Neutrophil (primary cell): ENCODE data around the gene SMYD3.

Source experiments
- H3K27ac ChIP-seq: fragments of 200-600 bp; sonication (generic); 2 replicates; pipeline ENCODE4 v1.5.1; 2016; ENCODE audit warnings: mild to moderate bottlenecking, moderate library complexity
- H3K27me3 ChIP-seq: fragments of 200-600 bp; sonication (generic); 2 replicates; pipeline ENCODE4 v1.6.0; 2016; ENCODE audit warnings: mild to moderate bottlenecking
- H3K36me3 ChIP-seq: fragments of 200-600 bp; sonication (generic); 2 replicates; pipeline ENCODE4 v1.5.1; 2017
- H3K4me1 ChIP-seq, 2 experiments: fragments of 200-600 bp in 1 of 2; sonication (generic) in 1 of 2; 1 replicate in 1 of 2; 2 replicates in 1 of 2; pipeline versions ENCODE4 v1.5.1 to v1.6.1; 2013 to 2016; ENCODE audit warnings: low read depth in 1 of 2, low read length in 1 of 2, mild to moderate bottlenecking in 1 of 2, moderate library complexity in 1 of 2; ENCODE audit not compliant: control insufficient read depth in 1 of 2, insufficient read depth in 1 of 2
- H3K4me3 ChIP-seq, 2 experiments: fragments of 200-600 bp in 1 of 2; sonication (generic) in 1 of 2; 1 replicate in 1 of 2; 2 replicates in 1 of 2; pipeline ENCODE4 v1.5.1; 2013 to 2016; ENCODE audit warnings: low read depth in 1 of 2, low read length in 1 of 2, mild to moderate bottlenecking in 1 of 2, moderate library complexity in 1 of 2
- H3K9me3 ChIP-seq: fragments of 200-600 bp; sonication (generic); 2 replicates; pipeline ENCODE4 v1.5.1; 2016
- TF ChIP-seq, protein P1 (sequence below): fragments of 200-600 bp; sonication (generic); IDR thresholded peaks from 2 replicates; pipeline ENCODE4 v1.5.1; 2016; ENCODE audit warnings: antibody characterized with exemption

The SMYD3 gene

GRCh38 chr1:245807954-245808719 is 698.9 kb downstream of the SMYD3 start:
- no peaks in the 10 kb centered on the region for H3K4me1 ChIP-seq
- H3K27me3 ChIP-seq = no peaks in the 10 kb centered on the region
- no peak overlapping the region for H3K27ac ChIP-seq
- TF ChIP-seq, protein P1, sequence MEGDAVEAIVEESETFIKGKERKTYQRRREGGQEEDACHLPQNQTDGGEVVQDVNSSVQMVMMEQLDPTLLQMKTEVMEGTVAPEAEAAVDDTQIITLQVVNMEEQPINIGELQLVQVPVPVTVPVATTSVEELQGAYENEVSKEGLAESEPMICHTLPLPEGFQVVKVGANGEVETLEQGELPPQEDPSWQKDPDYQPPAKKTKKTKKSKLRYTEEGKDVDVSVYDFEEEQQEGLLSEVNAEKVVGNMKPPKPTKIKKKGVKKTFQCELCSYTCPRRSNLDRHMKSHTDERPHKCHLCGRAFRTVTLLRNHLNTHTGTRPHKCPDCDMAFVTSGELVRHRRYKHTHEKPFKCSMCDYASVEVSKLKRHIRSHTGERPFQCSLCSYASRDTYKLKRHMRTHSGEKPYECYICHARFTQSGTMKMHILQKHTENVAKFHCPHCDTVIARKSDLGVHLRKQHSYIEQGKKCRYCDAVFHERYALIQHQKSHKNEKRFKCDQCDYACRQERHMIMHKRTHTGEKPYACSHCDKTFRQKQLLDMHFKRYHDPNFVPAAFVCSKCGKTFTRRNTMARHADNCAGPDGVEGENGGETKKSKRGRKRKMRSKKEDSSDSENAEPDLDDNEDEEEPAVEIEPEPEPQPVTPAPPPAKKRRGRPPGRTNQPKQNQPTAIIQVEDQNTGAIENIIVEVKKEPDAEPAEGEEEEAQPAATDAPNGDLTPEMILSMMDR = no peak
- no peaks in the 10 kb centered on the region for H3K36me3 ChIP-seq
- no peaks in the 10 kb centered on the region for H3K9me3 ChIP-seq
- H3K4me3 ChIP-seq = no peak overlapping the region

DNA sequence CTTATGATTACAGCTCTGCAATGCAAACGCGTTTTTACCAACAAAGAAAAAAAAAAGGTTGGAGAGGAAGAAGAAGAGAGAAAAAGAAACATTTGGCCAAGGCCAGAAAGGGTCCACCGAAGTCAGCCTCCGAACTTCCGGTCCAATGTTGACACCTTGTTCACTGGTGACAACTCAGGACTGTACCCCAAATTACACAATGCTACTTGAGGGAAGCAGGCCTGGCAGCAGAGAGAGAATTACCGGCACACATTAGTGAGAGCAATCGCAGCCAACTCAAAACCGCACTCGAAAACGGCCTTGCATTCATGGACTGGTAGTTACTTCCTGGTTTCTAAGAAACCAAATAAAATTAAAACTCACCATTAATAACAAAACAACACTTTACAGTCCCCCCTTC is 699.8 kb downstream of the SMYD3 start:
- Histone ChIP-seq H3K9me3 (no peaks in the 10 kb centered on the region), H3K27me3 (no peaks in the 10 kb centered on the region), H3K4me3 (no peak overlapping the region), H3K4me1 (no peaks in the 10 kb centered on the region), H3K27ac (no peak overlapping the region), H3K36me3 (no peaks in the 10 kb centered on the region)
- TF ChIP-seq, protein P1 = no peak

DNA sequence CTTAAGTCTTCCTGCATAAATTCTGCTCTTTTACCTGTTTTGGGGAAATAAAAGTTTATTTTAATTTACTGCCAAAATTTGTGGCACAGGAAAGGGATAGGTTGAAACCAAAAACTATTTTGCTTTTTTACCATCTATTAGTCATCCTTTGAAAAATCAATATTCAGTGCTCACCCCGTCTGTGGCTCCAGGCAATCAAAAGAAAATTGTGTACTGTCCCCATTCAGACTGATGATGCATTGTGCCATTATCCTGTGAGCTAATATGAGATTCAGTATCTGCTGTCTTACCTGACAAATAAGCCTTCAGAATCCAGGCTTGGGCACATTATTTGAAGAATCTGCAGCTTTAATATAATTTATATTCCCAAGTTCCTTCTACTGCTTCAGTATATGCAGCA is 701.5 kb downstream of the SMYD3 start:
- Histone ChIP-seq H3K27me3 (no peaks in the 10 kb centered on the region), H3K27ac (no peak overlapping the region), H3K4me3 (no peak overlapping the region), H3K36me3 (no peaks in the 10 kb centered on the region), H3K9me3 (no peaks in the 10 kb centered on the region), H3K4me1 (no peaks in the 10 kb centered on the region)
- TF ChIP-seq, protein P1 = no peak

DNA sequence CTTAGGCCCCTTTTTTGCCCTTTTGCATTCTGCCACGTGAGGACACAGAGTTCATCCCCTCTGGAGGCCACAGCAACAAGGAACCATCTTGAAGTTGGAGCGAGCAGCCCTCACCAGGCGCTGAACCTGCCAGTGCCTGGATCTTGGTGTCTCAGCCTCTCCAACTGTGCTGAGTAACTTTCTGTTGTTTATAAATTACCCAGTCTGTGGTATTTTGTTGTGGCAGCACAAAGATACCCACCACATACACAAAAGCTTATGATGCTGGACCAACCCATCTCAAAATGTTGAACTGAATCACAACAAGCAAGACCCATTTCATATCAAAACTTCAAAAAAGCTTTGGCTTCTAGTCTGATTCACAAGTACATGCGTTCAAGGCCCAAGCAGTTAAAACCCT is 702.4 kb downstream of the SMYD3 start:
- Histone ChIP-seq H3K36me3 (no peaks in the 10 kb centered on the region), H3K27ac (no peak overlapping the region), H3K27me3 (no peaks in the 10 kb centered on the region), H3K9me3 (no peaks in the 10 kb centered on the region), H3K4me1 (no peaks in the 10 kb centered on the region), H3K4me3 (no peak overlapping the region)
- TF ChIP-seq, protein P1 = no peak

DNA sequence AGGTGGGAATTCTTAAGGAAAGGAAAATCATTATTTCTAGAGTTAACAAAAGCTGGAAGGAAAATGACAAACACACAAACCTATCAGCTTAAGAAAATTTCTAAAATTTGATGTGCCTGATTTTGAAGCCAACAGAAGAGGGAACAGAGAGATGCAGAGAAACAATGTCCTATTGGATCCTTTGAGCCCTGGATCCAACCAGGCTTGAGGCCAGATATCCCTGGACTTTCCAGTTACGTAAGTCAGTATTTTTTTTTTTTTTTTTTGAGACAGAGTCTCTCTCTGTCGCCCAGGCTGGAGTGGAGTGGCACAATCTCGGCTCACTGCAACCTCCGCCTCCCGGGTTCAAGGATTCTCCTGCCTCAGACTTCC is 703.4 kb downstream of the SMYD3 start:
- TF ChIP-seq, protein P1 = no peak
- H3K4me1 ChIP-seq = no peaks in the 10 kb centered on the region

More for the DNA sequence above, 703.4 kb downstream of the SMYD3 start:
- Histone ChIP-seq H3K9me3 (no peaks in the 10 kb centered on the region), H3K27me3 (no peaks in the 10 kb centered on the region), H3K36me3 (no peaks in the 10 kb centered on the region), H3K27ac (no peak overlapping the region), H3K4me3 (no peak overlapping the region)
